K562 (cell line): ENCODE results near the gene ZBTB9. TPM values are rescaled to one million over a fixed set of nuclear protein-coding genes. Genes with fewer than 3 reads are reported as not detected.

Source experiments
- CHD7 ChIP-seq: fragments of 200-600 bp; sonication (generic); IDR thresholded peaks from one replicate; pipeline ENCODE4 v1.6.1; 2012; ENCODE audit warnings: mild to moderate bottlenecking, low read depth, low read length, inconsistent platforms
- COPS2 ChIP-seq: fragments of 450-650 bp; conservative IDR thresholded peaks from 2 replicates; pipeline ENCODE4 v1.6.1; 2016; ENCODE audit warnings: mild to moderate bottlenecking, moderate library complexity
- CREB1 ChIP-seq, 2 experiments: sonication (generic) in 1 of 2; formaldehyde crosslinking in 1 of 2; IDR thresholded peaks; 2 replicates each; pipeline versions ENCODE4 v1.6.1 to v1.8.0; 2012 to 2022; ENCODE audit warnings: inconsistent platforms in 1 of 2, mild to moderate bottlenecking in 1 of 2, missing genetic modification reagents in 1 of 2, moderate library complexity in 1 of 2
- ETV1 ChIP-seq: fragments of 450-650 bp; conservative IDR thresholded peaks from 2 replicates; pipeline ENCODE4 v1.6.1; 2016; ENCODE audit warnings: missing genetic modification characterization, control low read depth, low read depth, missing compliant biosample characterization
- HLTF ChIP-seq: fragments of 450-650 bp; IDR thresholded peaks from 2 replicates; pipeline ENCODE4 v1.6.1; 2016
- KAT7 ChIP-seq: sonication (generic); formaldehyde crosslinking; IDR thresholded peaks from 2 replicates; pipeline ENCODE4 v1.8.0; 2022; ENCODE audit warnings: missing genetic modification reagents, mild to moderate bottlenecking, borderline replicate concordance
- MAFK ChIP-seq: IDR thresholded peaks from 2 replicates; pipeline ENCODE4 v1.6.1; 2011; ENCODE audit warnings: low read length, improper control_type of control experiment
- PKNOX1 ChIP-seq: fragments of 450-650 bp; IDR thresholded peaks from 2 replicates; pipeline ENCODE4 v1.6.1; 2016
- RBBP5 ChIP-seq: fragments of 200-600 bp; sonication (generic); IDR thresholded peaks from 2 replicates; pipeline ENCODE4 v1.6.1; 2012; ENCODE audit warnings: borderline replicate concordance, mild to moderate bottlenecking, low read length, control low read depth, inconsistent platforms; ENCODE audit not compliant: insufficient read depth, poor library complexity, severe bottlenecking
- RFX5 ChIP-seq: IDR thresholded peaks from 2 replicates; pipeline ENCODE4 v1.6.1; 2011; ENCODE audit warnings: low read depth, mild to moderate bottlenecking, improper control_type of control experiment, low read length
- SP2 ChIP-seq: IDR thresholded peaks from 2 replicates; pipeline ENCODE4 v1.6.1; 2011; ENCODE audit warnings: mild to moderate bottlenecking, low read depth, low read length, moderate library complexity; ENCODE audit not compliant: poor library complexity, severe bottlenecking; ENCODE audit errors: extremely low read depth
- ZNF263 ChIP-seq: sonication (generic); formaldehyde crosslinking; IDR thresholded peaks from 2 replicates; pipeline ENCODE4 v1.8.0; 2022; ENCODE audit warnings: mild to moderate bottlenecking, missing genetic modification reagents, borderline replicate concordance
- ZNF444 ChIP-seq: fragments of 250-450 bp; sonication (Bioruptor Pico); IDR thresholded peaks from 2 replicates; pipeline ENCODE4 v1.4.0; 2020; ENCODE audit warnings: mild to moderate bottlenecking, moderate library complexity
- ZNF668 ChIP-seq: fragments of 250-450 bp; sonication (Bioruptor Pico); IDR thresholded peaks from 2 replicates; pipeline ENCODE4 v1.8.0; 2022; ENCODE audit warnings: mild to moderate bottlenecking, inconsistent platforms
- polyA plus RNA-seq, 8 experiments: library from polyadenylated mRNA; depleted of rRNA in 4 of 8; stranded (reverse) in 5 of 8; unstranded in 3 of 8; fragments of >200 nt; fragmentation: Nextera tagmentation in 2 of 8; fragmentation: Illumina TruSeq in 1 of 8; extraction: Ambion mirVana in 2 of 8; extraction: Trizol in 1 of 8; gene quantifications; 2 replicates each; pipeline versions ENCODE4 v1.2.1 to v1.2.3, GENCODE V29; 2011 to 2014; ENCODE audit warnings: inconsistent platforms in 1 of 8, missing spikeins in 1 of 8
- total RNA-seq, 7 experiments: library from RNA; depleted of rRNA in 6 of 7; stranded (reverse); fragments of >200 nt in 6 of 7; fragmentation: Illumina TruSeq in 2 of 7; extraction: Trizol in 2 of 7; gene quantifications; 2 replicates each; pipeline versions ENCODE4 v1.2.1 to v1.2.3, GENCODE V29; 2011 to 2021; ENCODE audit warnings: low replicate concordance in 1 of 7

The ZBTB9 gene
- total and polyA plus RNA-seq, 9 of the 15 experiments (the other 6 are each of a cell fraction or from before 2014, with no cell fraction given): 1.9 to 19.5 (median 10.4) TPM

GRCh38 chr6:33417903-33418689 is 36.3 kb upstream of the ZBTB9 start, which contains the start of gene CUTA (continued):
- TF ChIP-seq CHD7: no peak
- TF ChIP-seq CREB1 (IDR thresholded peaks at IDR 0.05): peak; percentile 88
- peak; percentile 84 for TF ChIP-seq CREB1 (CRISPR knock-in tag; IDR thresholded peaks at IDR 0.05)
- no peak; the same call in 1 of the 2 replicates for TF ChIP-seq ZNF263 (CRISPR knock-in tag)
- peak; percentile 47 for TF ChIP-seq RBBP5
- TF ChIP-seq KAT7: no peak
- peak; percentile 89 for TF ChIP-seq ETV1 (tag)
- peak; percentile 46; the same call in 1 of the 2 replicates for TF ChIP-seq MAFK
- no peak for TF ChIP-seq COPS2
- no peak for TF ChIP-seq HLTF
- 0 out of 2 replicates have a peak, but pooled peaks have one; percentile 49 for TF ChIP-seq RFX5
- no peak for TF ChIP-seq ZNF668 (CRISPR knock-in tag)
- TF ChIP-seq PKNOX1: peak; percentile 90
- TF ChIP-seq SP2: peak; percentile 10
- TF ChIP-seq ZNF444 (CRISPR knock-in tag): no peak
